GM12864 (cell line): ENCODE results near the gene ARFGEF2.

ENCODE experiments used
- DNase-seq: peaks from one replicate; pipeline ENCODE4 v3.0.0-alpha.2; 2011; ENCODE audit warnings: low read depth
- H3K4me3 ChIP-seq: 2 replicates; pipeline ENCODE4 v1.5.1; 2011; ENCODE audit warnings: mild to moderate bottlenecking, low read depth, low read length, control low read depth
- TF ChIP-seq, protein P1 (sequence below): IDR thresholded peaks from 2 replicates; pipeline ENCODE4 v1.5.1; 2011; ENCODE audit warnings: low read depth, mild to moderate bottlenecking, moderate library complexity, low read length, control low read depth, inconsistent platforms; ENCODE audit errors: missing control alignments

ARFGEF2 gene

DNA sequence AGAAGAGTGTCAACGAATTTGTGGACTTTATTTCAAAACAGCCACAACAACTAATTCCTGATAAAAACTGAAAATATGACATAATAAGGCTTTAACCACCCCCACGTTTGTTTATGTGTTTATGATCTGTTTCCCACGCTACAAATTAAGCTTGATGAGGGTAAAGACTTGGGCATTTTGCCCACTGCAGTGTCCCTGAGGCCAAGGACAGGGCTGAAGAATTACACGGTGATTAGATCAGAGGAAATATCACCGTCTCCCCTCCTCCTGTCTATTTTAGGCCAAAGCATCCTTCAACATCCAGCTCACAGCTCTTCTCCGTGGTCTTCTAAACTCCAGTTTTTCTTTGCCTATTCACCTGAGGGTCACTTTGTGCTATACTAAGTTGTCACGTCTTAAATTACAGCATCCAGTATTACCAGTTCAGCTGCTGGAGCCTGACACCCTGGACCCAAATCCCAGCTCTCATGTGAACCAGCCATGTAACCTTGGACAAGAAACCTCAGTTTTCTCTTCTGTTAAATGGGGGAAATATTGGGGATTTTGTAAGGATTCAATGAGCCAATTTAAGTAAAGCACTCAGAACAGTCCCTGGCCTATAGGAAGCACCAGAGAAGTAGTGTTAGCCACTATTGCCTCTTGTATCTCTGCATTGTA lies 15.2 kb upstream of the ARFGEF2 start:
- DNase-seq, result no peak
- TF ChIP-seq, protein P1, sequence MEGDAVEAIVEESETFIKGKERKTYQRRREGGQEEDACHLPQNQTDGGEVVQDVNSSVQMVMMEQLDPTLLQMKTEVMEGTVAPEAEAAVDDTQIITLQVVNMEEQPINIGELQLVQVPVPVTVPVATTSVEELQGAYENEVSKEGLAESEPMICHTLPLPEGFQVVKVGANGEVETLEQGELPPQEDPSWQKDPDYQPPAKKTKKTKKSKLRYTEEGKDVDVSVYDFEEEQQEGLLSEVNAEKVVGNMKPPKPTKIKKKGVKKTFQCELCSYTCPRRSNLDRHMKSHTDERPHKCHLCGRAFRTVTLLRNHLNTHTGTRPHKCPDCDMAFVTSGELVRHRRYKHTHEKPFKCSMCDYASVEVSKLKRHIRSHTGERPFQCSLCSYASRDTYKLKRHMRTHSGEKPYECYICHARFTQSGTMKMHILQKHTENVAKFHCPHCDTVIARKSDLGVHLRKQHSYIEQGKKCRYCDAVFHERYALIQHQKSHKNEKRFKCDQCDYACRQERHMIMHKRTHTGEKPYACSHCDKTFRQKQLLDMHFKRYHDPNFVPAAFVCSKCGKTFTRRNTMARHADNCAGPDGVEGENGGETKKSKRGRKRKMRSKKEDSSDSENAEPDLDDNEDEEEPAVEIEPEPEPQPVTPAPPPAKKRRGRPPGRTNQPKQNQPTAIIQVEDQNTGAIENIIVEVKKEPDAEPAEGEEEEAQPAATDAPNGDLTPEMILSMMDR, result no peak
- H3K4me3 ChIP-seq, result no peak overlapping the region

DNA sequence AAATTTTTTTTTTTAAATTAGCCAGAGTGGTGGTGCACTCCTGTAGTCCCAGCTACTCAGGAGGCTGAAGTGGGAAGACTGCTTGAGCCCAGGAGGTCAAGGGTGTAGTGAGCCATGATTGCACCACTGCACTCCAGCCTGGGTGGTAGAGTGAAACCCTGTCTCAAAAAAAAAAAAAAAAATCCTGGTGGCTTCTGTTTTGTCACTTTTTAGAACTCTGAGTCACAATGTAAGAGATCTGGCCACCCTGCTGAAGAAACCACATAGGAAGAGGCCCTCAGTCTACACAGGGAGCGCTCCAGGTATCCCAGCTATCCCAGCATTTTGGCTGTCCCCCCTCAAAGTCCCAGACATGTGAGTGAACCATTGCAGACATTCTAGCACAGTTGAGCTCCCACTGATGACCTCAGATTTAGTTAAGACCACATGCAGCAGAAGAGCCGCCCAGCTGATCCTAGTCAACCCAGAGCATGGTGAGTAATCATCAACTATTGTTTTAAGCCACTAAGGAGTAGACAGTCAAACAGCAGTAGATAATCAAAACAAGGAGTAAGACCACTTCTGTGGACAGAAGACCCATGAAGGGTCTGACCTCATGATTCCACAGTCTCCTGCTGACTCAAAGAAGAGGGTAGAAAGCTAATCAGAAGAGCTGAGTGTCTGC lies 12.7 kb upstream of the ARFGEF2 start:
- TF ChIP-seq, protein P1, result no peak
- no peak overlapping the region for H3K4me3 ChIP-seq
- DNase-seq, result no peak

DNA sequence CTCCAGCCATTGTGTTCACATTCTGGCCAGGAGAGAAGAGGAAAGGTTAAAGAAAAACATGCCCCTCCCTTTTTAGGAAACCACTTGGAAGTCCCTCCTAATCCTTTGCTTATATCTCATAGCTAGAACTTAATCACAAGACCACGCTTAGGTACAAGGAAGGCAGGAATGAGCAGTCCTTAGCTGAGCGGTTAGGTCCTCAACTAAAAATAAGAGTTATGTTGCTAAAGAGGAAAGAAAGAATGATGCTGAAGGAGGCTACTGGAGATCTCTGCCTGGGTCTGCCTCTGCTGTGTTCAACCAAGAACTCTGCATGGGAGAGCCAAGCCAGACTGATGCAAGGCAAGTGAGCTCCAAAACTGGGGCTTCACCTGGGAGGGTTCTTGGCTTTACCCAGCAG lies 11.6 kb upstream of the ARFGEF2 start:
- TF ChIP-seq, protein P1, result no peak
- DNase-seq, result no peak
- no peak overlapping the region for H3K4me3 ChIP-seq

DNA sequence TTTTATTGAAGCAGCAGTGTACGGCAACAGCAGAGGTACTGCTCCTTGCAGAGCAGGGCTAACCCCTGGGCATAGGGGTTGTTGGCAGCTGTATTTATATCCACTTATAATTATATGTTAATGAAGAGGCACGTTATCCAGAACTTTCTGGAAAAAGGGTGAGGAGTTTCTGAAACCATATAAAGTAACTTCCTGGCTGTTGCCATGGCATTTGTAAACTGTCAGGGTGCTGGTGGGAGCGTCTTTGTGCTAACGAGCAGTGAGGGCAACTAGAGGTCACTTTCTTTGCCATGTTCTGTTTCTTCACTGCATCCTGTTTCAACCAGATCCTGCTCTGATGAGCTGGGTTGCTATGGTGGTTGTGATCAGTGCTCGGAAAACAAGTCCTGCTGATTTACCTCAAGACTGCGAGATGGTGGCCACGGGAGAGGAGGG lies 11.1 kb upstream of the ARFGEF2 start:
- no peak overlapping the region for H3K4me3 ChIP-seq
- TF ChIP-seq, protein P1, result no peak
- DNase-seq, result no peak

DNA sequence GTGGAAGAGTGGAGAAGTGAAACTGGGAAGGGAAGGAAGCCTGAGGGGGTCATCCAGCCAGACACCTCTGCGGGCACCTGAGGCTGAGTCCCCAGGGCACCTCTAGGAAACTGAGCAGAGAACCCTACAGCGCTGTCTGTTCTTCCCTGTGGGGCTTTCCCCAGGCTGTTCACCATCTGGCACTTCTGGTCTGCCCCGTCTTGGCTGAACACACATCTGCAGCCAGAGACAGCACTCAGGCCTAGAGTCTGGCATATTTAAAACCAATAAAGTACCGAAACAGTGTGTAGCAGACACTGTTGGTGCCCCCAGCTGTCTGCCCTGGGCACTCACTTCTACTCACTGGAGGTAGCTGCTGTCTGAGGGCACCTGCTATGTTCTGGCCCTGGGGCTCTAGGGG lies 9.4 kb upstream of the ARFGEF2 start:
- H3K4me3 ChIP-seq, result no peak overlapping the region
- TF ChIP-seq, protein P1, result no peak
- DNase-seq, result no peak

DNA sequence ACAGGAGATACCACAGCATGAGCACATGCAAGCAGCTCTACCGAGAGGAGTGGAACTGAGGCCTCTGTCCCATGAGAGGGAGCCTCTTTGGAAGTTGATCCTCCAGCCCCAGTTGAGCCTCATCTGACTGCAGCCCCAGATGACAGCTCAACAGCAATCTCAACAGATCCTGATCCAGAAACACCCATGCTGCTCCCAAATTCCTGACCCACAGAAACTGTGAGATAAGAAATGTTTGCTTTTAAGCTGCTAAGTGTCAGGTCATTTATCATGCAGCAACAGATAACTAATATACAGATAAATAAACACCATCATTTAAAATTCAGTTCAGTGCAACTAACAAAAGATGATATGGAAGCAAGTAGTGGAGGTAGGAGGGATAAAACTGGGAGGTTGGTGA lies 4.8 kb upstream of the ARFGEF2 start:
- no peak overlapping the region for H3K4me3 ChIP-seq
- TF ChIP-seq, protein P1, result no peak
- no peak for DNase-seq
